Measurements from ENCODE around the gene DNAI7.

DNAI7 gene

GRCh38 chr12:25082628-25083027 lies 112.3 kb downstream of the DNAI7 start:
- H3K14ac ChIP-seq (ENCODE audit: low read length), result no peak overlapping the region
- H3K4ac ChIP-seq (ENCODE audit: low read length), result no peak overlapping the region
- no peaks in the 10 kb centered on the region for H3K27me3 ChIP-seq (ENCODE audit: control insufficient read depth in 3 of 3, insufficient read depth in 3 of 3, low read depth in 1 of 3, low read length in 3 of 3)
- H3K18ac ChIP-seq (ENCODE audit: low read length), result no peak overlapping the region
- WGBS, 2 donors (ENCODE audit: extremely low coverage in 2 of 2, insufficient read length in 2 of 2, insufficient replicate concordance in 1 of 2), result no CpG with 5 or more reads among the region's 2 CpGs
- H3K4me3 ChIP-seq (ENCODE audit: low read length in 2 of 2), result no peak overlapping the region
- no peak overlapping the region for H2BK12ac ChIP-seq (ENCODE audit: low read length)
- no peak overlapping the region for H4K91ac ChIP-seq (ENCODE audit: low read depth, low read length, poor library complexity)
- H3K9ac ChIP-seq (ENCODE audit: low read depth, low read length, poor library complexity), result no peak overlapping the region
- no peak overlapping the region for H3K23ac ChIP-seq (ENCODE audit: low read depth, low read length, poor library complexity)
- H2BK15ac ChIP-seq (ENCODE audit: low read length), result no peak overlapping the region
- H2BK5ac ChIP-seq (ENCODE audit: low read length), result no peak overlapping the region
- no peak overlapping the region for H3K4me2 ChIP-seq (ENCODE audit: insufficient read depth, low read length, poor library complexity, severe bottlenecking)
- H2BK120ac ChIP-seq (ENCODE audit: low read depth, low read length), result no peak overlapping the region
- H3K27ac ChIP-seq (replicated peaks; ENCODE audit: low read length), result no peak overlapping the region
- H2AK5ac ChIP-seq (ENCODE audit: low read depth, low read length), result no peak overlapping the region
- H3K4me1 ChIP-seq (ENCODE audit: control insufficient read depth in 2 of 2, insufficient read depth in 1 of 2, low read depth in 1 of 2, low read length in 2 of 2), result no peaks in the 10 kb centered on the region
- H3K9me3 ChIP-seq (replicated peaks in 1 of 2; ENCODE audit: control insufficient read depth in 2 of 2, insufficient read depth in 1 of 2, low read depth in 1 of 2, low read length in 2 of 2), result no peaks in the 10 kb centered on the region
- H4K8ac ChIP-seq (ENCODE audit: low read depth, low read length), result no peak overlapping the region
- H2AFZ ChIP-seq (ENCODE audit: low read length), result no peak overlapping the region
- H3K79me1 ChIP-seq (ENCODE audit: low read depth, low read length), result no peaks in the 10 kb centered on the region
- DNase-seq (ENCODE audit: low spot score), result no peak
- H3K36me3 ChIP-seq (replicated peaks in 1 of 2; ENCODE audit: control insufficient read depth in 2 of 2, insufficient read depth in 2 of 2, low read length in 2 of 2), result no peaks in the 10 kb centered on the region

DNA sequence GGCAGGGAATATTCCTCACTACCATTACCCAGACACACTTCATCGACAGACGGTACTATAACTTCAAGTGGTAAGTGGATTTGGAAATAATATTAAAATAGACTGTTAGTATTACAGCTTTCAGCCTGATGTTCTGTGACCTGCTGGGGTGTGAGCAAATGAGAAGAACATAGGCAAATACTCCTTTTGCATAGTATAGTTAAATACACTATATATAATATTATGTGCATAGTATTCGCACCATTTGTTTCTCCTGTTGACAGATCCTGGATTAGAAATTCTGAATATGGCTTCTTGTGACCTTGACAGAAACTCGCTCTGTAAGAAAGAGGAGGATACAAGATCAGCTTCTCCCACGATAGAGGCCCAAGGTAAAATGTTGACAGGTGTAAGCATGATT lies 115.6 kb downstream of the DNAI7 start:
- H3K14ac ChIP-seq (ENCODE audit: low read length), result no peak overlapping the region
- H2BK120ac ChIP-seq (ENCODE audit: low read depth, low read length), result no peak overlapping the region
- H3K27me3 ChIP-seq (ENCODE audit: control insufficient read depth in 3 of 3, insufficient read depth in 3 of 3, low read depth in 1 of 3, low read length in 3 of 3), result no peaks in the 10 kb centered on the region
- H2BK5ac ChIP-seq (ENCODE audit: low read length), result no peak overlapping the region
- H3K18ac ChIP-seq (ENCODE audit: low read length), result no peak overlapping the region
- no peak overlapping the region for H3K4me3 ChIP-seq (ENCODE audit: low read length in 2 of 2)
- H2BK12ac ChIP-seq (ENCODE audit: low read length), result no peak overlapping the region
- no peak overlapping the region for H3K27ac ChIP-seq (replicated peaks; ENCODE audit: low read length)
- no peak overlapping the region for H2AFZ ChIP-seq (ENCODE audit: low read length)
- no peak overlapping the region for H3K9ac ChIP-seq (ENCODE audit: low read depth, low read length, poor library complexity)
- no peaks in the 10 kb centered on the region for H3K9me3 ChIP-seq (replicated peaks in 1 of 2; ENCODE audit: control insufficient read depth in 2 of 2, insufficient read depth in 1 of 2, low read depth in 1 of 2, low read length in 2 of 2)
- DNase-seq (ENCODE audit: low spot score), result no peak
- H3K23ac ChIP-seq (ENCODE audit: low read depth, low read length, poor library complexity), result no peak overlapping the region
- H4K8ac ChIP-seq (ENCODE audit: low read depth, low read length), result no peak overlapping the region
- H4K91ac ChIP-seq (ENCODE audit: low read depth, low read length, poor library complexity), result no peak overlapping the region
- no peak overlapping the region for H2BK15ac ChIP-seq (ENCODE audit: low read length)
- H2AK5ac ChIP-seq (ENCODE audit: low read depth, low read length), result no peak overlapping the region
- no peaks in the 10 kb centered on the region for H3K36me3 ChIP-seq (replicated peaks in 1 of 2; ENCODE audit: control insufficient read depth in 2 of 2, insufficient read depth in 2 of 2, low read length in 2 of 2)
- no peak overlapping the region for H3K4me2 ChIP-seq (ENCODE audit: insufficient read depth, low read length, poor library complexity, severe bottlenecking)
- H3K4ac ChIP-seq (ENCODE audit: low read length), result no peak overlapping the region
- H3K79me1 ChIP-seq (ENCODE audit: low read depth, low read length), result no peaks in the 10 kb centered on the region
- no peaks in the 10 kb centered on the region for H3K4me1 ChIP-seq (ENCODE audit: control insufficient read depth in 2 of 2, insufficient read depth in 1 of 2, low read depth in 1 of 2, low read length in 2 of 2)
- no CpG with 5 or more reads among the region's 5 CpGs for WGBS, 2 donors (ENCODE audit: extremely low coverage in 2 of 2, insufficient read length in 2 of 2, insufficient replicate concordance in 1 of 2)

GRCh38 chr12:25074954-25075353 lies 120.0 kb downstream of the DNAI7 start:
- Histone ChIP-seq H3K18ac (ENCODE audit: low read length) (no peak overlapping the region), H3K9me3 (replicated peaks in 1 of 2; ENCODE audit: control insufficient read depth in 2 of 2, insufficient read depth in 1 of 2, low read depth in 1 of 2, low read length in 2 of 2) (no peaks in the 10 kb centered on the region), H2BK5ac (ENCODE audit: low read length) (no peak overlapping the region), H3K27me3 (ENCODE audit: control insufficient read depth in 3 of 3, insufficient read depth in 3 of 3, low read depth in 1 of 3, low read length in 3 of 3) (no peaks in the 10 kb centered on the region), H2BK120ac (ENCODE audit: low read depth, low read length) (no peak overlapping the region), H3K9ac (ENCODE audit: low read depth, low read length, poor library complexity) (no peak overlapping the region), H3K36me3 (replicated peaks in 1 of 2; ENCODE audit: control insufficient read depth in 2 of 2, insufficient read depth in 2 of 2, low read length in 2 of 2) (no peaks in the 10 kb centered on the region), H2BK15ac (ENCODE audit: low read length) (no peak overlapping the region), H2AFZ (ENCODE audit: low read length) (no peak overlapping the region), H3K27ac (replicated peaks; ENCODE audit: low read length) (no peak overlapping the region), H4K8ac (ENCODE audit: low read depth, low read length) (no peak overlapping the region), H3K79me1 (ENCODE audit: low read depth, low read length) (no peaks in the 10 kb centered on the region), H2AK5ac (ENCODE audit: low read depth, low read length) (no peak overlapping the region), H4K91ac (ENCODE audit: low read depth, low read length, poor library complexity) (no peak overlapping the region), H3K23ac (ENCODE audit: low read depth, low read length, poor library complexity) (no peak overlapping the region), H3K4ac (ENCODE audit: low read length) (no peak overlapping the region), H3K14ac (ENCODE audit: low read length) (no peak overlapping the region), H3K4me2 (ENCODE audit: insufficient read depth, low read length, poor library complexity, severe bottlenecking) (no peak overlapping the region), H3K4me1 (ENCODE audit: control insufficient read depth in 2 of 2, insufficient read depth in 1 of 2, low read depth in 1 of 2, low read length in 2 of 2) (no peaks in the 10 kb centered on the region), H2BK12ac (ENCODE audit: low read length) (no peak overlapping the region), H3K4me3 (ENCODE audit: low read length in 2 of 2) (no peak overlapping the region)
- WGBS, 2 donors (ENCODE audit: extremely low coverage in 2 of 2, insufficient read length in 2 of 2, insufficient replicate concordance in 1 of 2), result no CpG with 5 or more reads among the region's 2 CpGs
- no peak for DNase-seq (ENCODE audit: low spot score)

DNA sequence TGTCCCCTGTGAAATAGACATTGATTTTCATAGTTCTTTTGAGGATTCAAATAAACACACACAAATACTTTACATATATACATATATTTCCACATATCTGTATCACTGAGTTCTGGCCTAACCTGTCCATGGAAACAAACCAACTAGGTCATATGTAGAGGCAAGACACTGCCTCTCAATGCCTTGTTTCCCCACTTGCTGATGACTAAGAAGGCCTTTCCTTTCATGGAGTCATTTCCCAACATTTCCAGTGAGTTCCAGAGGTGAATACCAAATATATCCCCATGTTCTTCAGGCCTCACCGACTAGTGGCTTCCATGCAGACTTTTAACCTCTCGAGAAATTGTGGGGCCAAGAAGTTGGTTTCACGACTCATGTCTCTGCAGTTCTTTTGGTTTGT lies 120.8 kb downstream of the DNAI7 start:
- Histone ChIP-seq H3K9ac (ENCODE audit: low read depth, low read length, poor library complexity) (no peak overlapping the region), H3K4me2 (ENCODE audit: insufficient read depth, low read length, poor library complexity, severe bottlenecking) (no peak overlapping the region), H2BK12ac (ENCODE audit: low read length) (no peak overlapping the region), H3K4ac (ENCODE audit: low read length) (no peak overlapping the region), H4K91ac (ENCODE audit: low read depth, low read length, poor library complexity) (no peak overlapping the region), H2BK5ac (ENCODE audit: low read length) (no peak overlapping the region), H3K14ac (ENCODE audit: low read length) (no peak overlapping the region), H2BK15ac (ENCODE audit: low read length) (no peak overlapping the region), H3K79me1 (ENCODE audit: low read depth, low read length) (no peaks in the 10 kb centered on the region), H3K9me3 (replicated peaks in 1 of 2; ENCODE audit: control insufficient read depth in 2 of 2, insufficient read depth in 1 of 2, low read depth in 1 of 2, low read length in 2 of 2) (no peaks in the 10 kb centered on the region), H3K27me3 (ENCODE audit: control insufficient read depth in 3 of 3, insufficient read depth in 3 of 3, low read depth in 1 of 3, low read length in 3 of 3) (no peaks in the 10 kb centered on the region), H2AFZ (ENCODE audit: low read length) (no peak overlapping the region), H3K36me3 (replicated peaks in 1 of 2; ENCODE audit: control insufficient read depth in 2 of 2, insufficient read depth in 2 of 2, low read length in 2 of 2) (no peaks in the 10 kb centered on the region), H2AK5ac (ENCODE audit: low read depth, low read length) (no peak overlapping the region), H2BK120ac (ENCODE audit: low read depth, low read length) (no peak overlapping the region), H3K27ac (replicated peaks; ENCODE audit: low read length) (no peak overlapping the region), H3K4me3 (ENCODE audit: low read length in 2 of 2) (no peak overlapping the region), H3K18ac (ENCODE audit: low read length) (no peak overlapping the region), H3K23ac (ENCODE audit: low read depth, low read length, poor library complexity) (no peak overlapping the region), H3K4me1 (ENCODE audit: control insufficient read depth in 2 of 2, insufficient read depth in 1 of 2, low read depth in 1 of 2, low read length in 2 of 2) (no peaks in the 10 kb centered on the region), H4K8ac (ENCODE audit: low read depth, low read length) (no peak overlapping the region)
- no CpG with 5 or more reads among the region's 3 CpGs for whole genome bisulfite sequencing, 2 donors (ENCODE audit: extremely low coverage in 2 of 2, insufficient read length in 2 of 2, insufficient replicate concordance in 1 of 2)
- DNase-seq (ENCODE audit: low spot score), result no peak

All from neuronal stem cell (in vitro differentiated cells).